HuH-7 (cell line): ENCODE measurements around the gene ASTN1.

Source experiments
- DNase-seq: peaks from one replicate; pipeline ENCODE4 v3.0.0; 2011; ENCODE audit warnings: low spot score

ASTN1 gene

DNA sequence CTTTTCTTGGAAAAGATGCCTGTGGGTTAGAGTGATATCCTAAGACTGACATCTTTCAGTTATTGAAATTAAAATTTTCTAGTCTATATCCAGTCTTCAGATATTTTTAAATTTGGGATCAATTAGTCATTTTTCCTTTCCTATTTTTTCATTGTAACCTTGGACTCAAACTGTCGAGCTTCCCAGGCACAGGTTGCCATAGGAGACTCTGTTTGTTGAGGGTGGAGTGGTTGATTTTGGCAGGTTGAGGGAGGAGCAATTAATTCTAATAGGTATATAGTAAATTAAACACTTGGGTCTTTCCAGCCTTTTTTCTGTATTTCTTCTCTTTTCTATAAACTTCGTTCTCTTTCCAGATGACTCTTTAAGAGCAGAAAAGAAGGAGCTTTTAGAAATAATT is 326.8 kb downstream of the ASTN1 start:
- no peak for DNase-seq

DNA sequence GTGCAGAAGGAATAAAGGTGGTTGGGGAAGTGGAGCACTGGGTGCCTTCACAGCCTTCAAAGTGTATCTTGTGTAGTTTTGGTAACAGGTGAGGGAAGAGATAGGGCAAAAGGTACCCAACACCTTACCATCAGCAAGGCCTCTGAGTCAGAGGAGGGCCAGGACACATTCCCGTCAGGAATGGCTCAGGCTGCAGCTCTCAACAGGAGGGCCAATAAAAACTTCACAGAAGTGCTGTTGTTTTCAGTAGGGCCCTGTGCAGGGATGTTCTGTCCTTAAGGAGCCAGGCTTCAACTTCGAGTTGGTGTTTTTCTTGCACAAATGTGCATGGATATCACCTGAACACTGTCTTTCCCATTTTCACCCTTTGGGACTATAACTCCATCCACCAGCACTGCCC is 333.4 kb downstream of the ASTN1 start:
- no peak for DNase-seq

DNA sequence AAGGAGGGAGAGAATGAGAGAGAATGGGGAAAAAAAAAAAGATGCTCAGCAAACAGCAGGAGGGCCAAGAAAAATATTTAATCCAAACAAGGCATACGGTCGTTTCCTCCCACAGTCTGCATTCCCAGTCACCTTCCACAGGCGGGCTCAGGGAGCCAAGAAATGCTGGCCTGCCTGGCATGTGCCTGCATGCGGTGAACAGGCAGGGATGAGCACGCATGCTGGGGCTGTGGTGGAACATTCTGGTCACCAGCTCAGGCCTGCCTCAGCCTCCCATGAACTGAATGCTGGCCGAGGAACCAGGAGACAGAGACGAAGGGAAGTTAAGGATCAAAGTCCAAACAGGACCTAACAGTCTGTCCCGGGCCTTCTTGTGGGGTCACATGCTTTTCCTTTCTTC is 335.3 kb downstream of the ASTN1 start:
- no peak for DNase-seq

DNA sequence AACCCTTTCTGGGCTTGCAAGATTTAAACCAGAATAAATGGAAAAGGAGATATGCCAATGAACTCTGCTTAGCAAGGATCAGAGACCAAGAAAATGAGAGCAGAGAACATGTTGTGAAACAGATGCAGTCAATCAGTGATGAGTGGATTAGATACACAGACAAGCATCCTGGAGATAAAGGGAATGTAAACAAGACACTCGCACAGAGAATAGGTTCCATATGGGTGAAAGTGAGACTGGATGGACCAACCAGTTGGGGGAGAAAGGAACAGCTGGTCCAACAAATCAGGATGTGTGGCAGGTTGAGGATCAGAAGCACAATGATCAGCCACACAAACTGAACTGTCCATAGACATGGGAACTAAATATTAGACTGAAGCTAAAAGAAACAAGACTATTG is 338.2 kb downstream of the ASTN1 start:
- DNase-seq, result no peak

DNA sequence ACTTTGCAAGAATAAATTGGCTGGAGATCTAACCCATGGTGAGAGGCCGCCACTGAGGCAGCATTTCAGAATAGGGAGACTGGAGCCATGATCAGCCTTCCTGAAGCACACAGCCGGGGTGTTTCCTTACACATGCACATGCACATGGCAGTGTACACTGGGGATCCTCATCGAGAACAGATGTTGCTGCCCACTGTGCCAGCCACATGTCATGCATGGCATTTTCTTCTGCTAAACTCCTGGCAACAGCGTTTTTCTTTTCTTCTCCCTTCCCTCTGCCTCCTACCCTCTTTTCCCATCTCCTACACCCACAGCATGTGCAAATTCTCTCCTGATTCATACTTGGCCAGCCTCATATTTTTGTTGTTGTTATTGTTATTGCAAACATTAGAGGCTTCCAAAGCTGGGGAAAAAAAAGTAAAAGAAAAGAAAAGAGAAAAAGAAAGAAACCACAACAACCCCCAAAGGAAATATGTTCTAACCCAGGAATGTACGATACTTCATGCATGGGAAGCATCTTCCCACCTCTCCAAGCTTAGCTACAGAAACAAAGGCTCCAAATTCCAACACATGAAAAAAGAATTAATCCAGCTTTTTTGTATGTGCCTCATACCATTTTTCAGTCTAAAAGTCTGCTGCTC is 344.0 kb downstream of the ASTN1 start:
- no peak for DNase-seq

DNA sequence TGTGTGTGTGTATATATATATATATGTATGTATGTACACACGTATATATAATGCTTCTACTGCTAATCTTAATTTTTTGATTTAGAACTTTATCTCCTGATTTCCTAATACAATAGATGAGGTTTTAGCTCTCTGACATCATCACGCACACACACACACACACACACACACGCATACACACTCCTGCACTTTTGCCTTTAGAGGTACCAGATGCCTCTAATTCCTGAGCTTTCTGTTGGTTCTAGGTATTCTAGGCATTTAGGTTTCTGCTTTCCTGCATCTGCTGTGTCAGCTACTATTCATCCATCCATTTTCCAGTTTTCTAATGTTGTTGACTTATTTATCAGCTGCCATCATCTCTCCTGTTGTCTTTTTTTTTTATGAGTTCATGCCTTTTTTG is 348.3 kb downstream of the ASTN1 start:
- DNase-seq, result no peak

DNA sequence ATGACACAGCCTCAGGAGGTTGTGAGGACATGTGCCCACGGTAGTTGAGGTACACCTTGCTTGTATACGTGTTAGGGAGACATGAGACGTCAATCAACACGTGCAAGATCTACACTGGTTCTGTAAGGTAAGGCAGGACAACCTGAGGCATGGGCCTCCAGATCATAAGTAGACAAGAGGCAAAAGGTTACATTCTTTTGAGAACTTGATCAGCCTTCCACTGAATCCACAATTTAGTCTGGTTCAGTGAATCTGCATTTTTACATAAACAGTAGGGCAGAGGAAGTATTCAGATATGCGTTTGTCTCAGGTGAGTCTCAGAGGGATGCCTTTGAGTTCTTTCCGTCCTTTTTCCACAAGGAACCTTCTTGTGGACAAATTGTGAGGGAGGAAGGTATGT is 348.9 kb downstream of the ASTN1 start:
- DNase-seq, result no peak

DNA sequence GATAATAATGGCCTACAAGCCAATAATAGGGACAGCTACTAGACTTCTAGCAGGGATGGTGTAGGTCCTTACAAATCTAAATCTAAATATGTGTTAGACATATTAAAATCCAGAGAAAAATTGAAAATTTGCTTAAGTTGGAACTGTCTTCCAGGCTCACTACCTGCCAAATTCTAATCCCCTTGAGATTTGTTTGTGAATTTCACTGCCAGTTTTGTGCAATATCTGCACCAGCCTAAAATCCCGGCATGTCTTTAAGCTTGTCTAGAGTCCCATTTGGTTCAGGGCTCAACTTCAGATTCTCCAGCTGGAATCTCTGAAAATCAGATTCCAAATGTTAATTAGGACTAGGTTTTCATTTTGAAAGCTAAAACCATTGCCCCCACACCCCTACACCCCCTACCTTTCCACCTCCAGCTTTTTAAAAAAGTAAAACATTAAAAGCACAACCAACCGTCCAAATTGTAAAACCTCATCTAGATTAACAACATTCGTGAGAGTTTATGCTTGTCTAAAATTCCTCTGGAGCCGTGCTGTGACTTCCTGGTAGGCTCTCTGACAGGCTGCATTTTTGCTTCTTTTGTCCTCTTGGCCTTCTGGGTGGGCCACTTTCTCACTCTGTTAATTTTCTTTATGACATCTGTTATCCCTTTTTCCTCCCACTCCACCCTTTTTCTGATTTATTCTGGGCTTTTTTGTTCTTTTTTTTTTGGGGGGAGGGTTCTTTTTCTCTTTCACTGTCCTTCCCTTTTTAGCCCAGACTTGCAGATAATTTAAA is 352.8 kb downstream of the ASTN1 start:
- DNase-seq, result no peak

DNA sequence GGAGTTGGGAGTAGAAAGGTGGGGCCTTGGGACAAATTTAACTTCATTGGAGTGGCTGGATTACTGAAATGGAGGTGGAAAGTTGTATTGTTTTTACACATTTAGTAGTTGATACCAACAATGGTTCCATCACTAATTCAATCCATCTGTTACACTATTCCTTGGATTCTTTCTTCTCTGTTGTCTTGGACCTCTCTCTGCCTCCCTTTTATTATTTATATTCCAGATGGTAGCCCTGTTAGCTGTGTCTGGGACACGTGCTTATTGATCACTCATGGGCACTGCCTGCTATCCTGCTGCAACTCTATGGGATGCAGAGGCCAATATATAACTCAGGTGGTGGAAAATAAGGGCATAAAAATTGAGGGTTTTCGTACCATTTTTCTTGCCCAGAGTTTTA is 355.2 kb downstream of the ASTN1 start:
- DNase-seq, result no peak
